Osteocyte (in vitro differentiated cells): ENCODE results near the gene KNTC1. TPM values are rescaled to one million over a fixed set of nuclear protein-coding genes. Genes with fewer than 3 reads are reported as not detected.
"Not testable (repeated sequence)": the region's sequence is repeated elsewhere in the genome, so short reads cannot be mapped to it uniquely, and the experiment has no call there.

Experiments
- DNase-seq: peaks from one replicate; pipeline ENCODE4 v3.0.0; 2021; ENCODE audit warnings: mixed read lengths; ENCODE audit not compliant: unreplicated experiment; ENCODE audit errors: extremely low spot score
- H3K27ac Mint-ChIP-seq: one replicate; pipeline ENCODE4 v1.8.0; 2021; ENCODE audit warnings: mild to moderate bottlenecking, mixed read lengths; ENCODE audit not compliant: unreplicated experiment
- H3K27me3 Mint-ChIP-seq: one replicate; pipeline ENCODE4 v1.8.0; 2021; ENCODE audit warnings: mixed read lengths; ENCODE audit not compliant: unreplicated experiment
- H3K36me3 Mint-ChIP-seq: one replicate; pipeline ENCODE4 v1.8.0; 2021; ENCODE audit warnings: mixed read lengths; ENCODE audit not compliant: unreplicated experiment
- H3K4me1 Mint-ChIP-seq: one replicate; pipeline ENCODE4 v1.8.0; 2021; ENCODE audit warnings: mixed read lengths; ENCODE audit not compliant: unreplicated experiment
- H3K4me3 Mint-ChIP-seq: one replicate; pipeline ENCODE4 v1.8.0; 2021; ENCODE audit warnings: mild to moderate bottlenecking, moderate library complexity, mixed read lengths; ENCODE audit not compliant: unreplicated experiment
- H3K9me3 Mint-ChIP-seq: one replicate; pipeline ENCODE4 v1.8.0; 2021; ENCODE audit warnings: mixed read lengths; ENCODE audit not compliant: unreplicated experiment
- CTCF ChIP-seq: fragments of 200-600 bp; sonication (generic); IDR thresholded peaks from 2 replicates; pipeline ENCODE4 v1.5.0; 2021; ENCODE audit warnings: antibody characterized with exemption, mild to moderate bottlenecking, moderate library complexity
- total RNA-seq: library from RNA; stranded (reverse); gene quantifications from 2 replicates; pipeline ENCODE4 v1.2.1, GENCODE V29; 2021

The KNTC1 gene
- total RNA-seq, 1 donor from 2014 or later: 14.1 TPM

GRCh38 chr12:122563361-122563760 is 36.3 kb downstream of the KNTC1 start:
- Mint-ChIP-seq H3K27ac (no peak overlapping the region), H3K4me1 (no peaks in the 10 kb centered on the region), H3K36me3 (peaks cover 13% of the 10 kb centered on the region), H3K4me3 (no peak overlapping the region), H3K27me3 (no peaks in the 10 kb centered on the region), H3K9me3 (no peaks in the 10 kb centered on the region)
- TF ChIP-seq CTCF: no peak
- no peak for DNase-seq

- H3K4me1 Mint-ChIP-seq, H3K27ac Mint-ChIP-seq, H3K9me3 Mint-ChIP-seq, H3K27me3 Mint-ChIP-seq, DNase-seq, H3K36me3 Mint-ChIP-seq, H3K4me3 Mint-ChIP-seq: not testable (repeated sequence)
These were observed 39.8 kb downstream of the KNTC1 start for GRCh38 chr12:122566816-122567215.

GRCh38 chr12:122569288-122569687 is 42.2 kb downstream of the KNTC1 start:
- Mint-ChIP-seq H3K27me3 (no peaks in the 10 kb centered on the region), H3K4me3 (no peak overlapping the region), H3K27ac (no peak overlapping the region), H3K9me3 (no peaks in the 10 kb centered on the region), H3K36me3 (peaks cover 10% of the 10 kb centered on the region), H3K4me1 (no peaks in the 10 kb centered on the region)
- TF ChIP-seq CTCF: no peak
- DNase-seq: no peak

- H3K9me3 Mint-ChIP-seq, H3K27ac Mint-ChIP-seq, H3K4me3 Mint-ChIP-seq, H3K27me3 Mint-ChIP-seq, DNase-seq, H3K4me1 Mint-ChIP-seq: not testable (repeated sequence)
- peaks cover 10% of the 10 kb centered on the region for H3K36me3 Mint-ChIP-seq
These were observed 43.0 kb downstream of the KNTC1 start for GRCh38 chr12:122570006-122570405.

GRCh38 chr12:122571821-122572220 is 44.8 kb downstream of the KNTC1 start:
- DNase-seq: no peak
- H3K27ac Mint-ChIP-seq: no peak overlapping the region
- H3K9me3 Mint-ChIP-seq: no peaks in the 10 kb centered on the region
- H3K36me3 Mint-ChIP-seq: peaks cover 16% of the 10 kb centered on the region
- no peak overlapping the region for H3K4me3 Mint-ChIP-seq
- no peaks in the 10 kb centered on the region for H3K4me1 Mint-ChIP-seq
- no peak for TF ChIP-seq CTCF
- no peaks in the 10 kb centered on the region for H3K27me3 Mint-ChIP-seq

- H3K36me3 Mint-ChIP-seq: peaks cover 25% of the 10 kb centered on the region
- not testable (repeated sequence) for H3K4me1 Mint-ChIP-seq, H3K27me3 Mint-ChIP-seq, H3K9me3 Mint-ChIP-seq, H3K27ac Mint-ChIP-seq, DNase-seq, H3K4me3 Mint-ChIP-seq
These were observed 56.2 kb downstream of the KNTC1 start for GRCh38 chr12:122583294-122583693.
